Parathyroid adenoma (tissue), 2 donors: ENCODE measurements around the gene NRIP2.

Experiments used
- H2AFZ ChIP-seq: fragments of 300-600 bp; sonication (generic); one replicate; pipeline ENCODE4 v1.7.0; 2017; ENCODE audit warnings: antibody characterized with exemption, mild to moderate bottlenecking
- H3K27ac ChIP-seq: fragments of 300-600 bp; sonication (generic); one replicate; pipeline ENCODE4 v1.7.0; 2017
- H3K27me3 ChIP-seq: fragments of 300-600 bp; sonication (generic); one replicate; pipeline ENCODE4 v1.7.0; 2017; ENCODE audit warnings: low read length; ENCODE audit not compliant: control insufficient read depth, insufficient read depth
- H3K36me3 ChIP-seq: fragments of 300-600 bp; sonication (generic); one replicate; pipeline ENCODE4 v1.7.0; 2017; ENCODE audit warnings: low read length; ENCODE audit not compliant: control insufficient read depth, insufficient read depth
- H3K4me1 ChIP-seq: fragments of 300-600 bp; sonication (generic); one replicate; pipeline ENCODE4 v1.7.0; 2017; ENCODE audit warnings: control low read depth
- H3K4me2 ChIP-seq: fragments of 300-600 bp; sonication (generic); one replicate; pipeline ENCODE4 v1.7.0; 2017; ENCODE audit warnings: low read length
- H3K4me3 ChIP-seq: fragments of 300-600 bp; sonication (generic); one replicate; pipeline ENCODE4 v1.7.0; 2017; ENCODE audit warnings: low read depth, low read length
- H3K79me2 ChIP-seq: fragments of 300-600 bp; sonication (generic); one replicate; pipeline ENCODE4 v1.7.0; 2017; ENCODE audit warnings: control low read depth
- H3K9ac ChIP-seq: fragments of 300-600 bp; sonication (generic); one replicate; pipeline ENCODE4 v1.7.0; 2017; ENCODE audit warnings: mild to moderate bottlenecking
- H3K9me3 ChIP-seq: fragments of 300-600 bp; sonication (generic); one replicate; pipeline ENCODE4 v1.7.0; 2017; ENCODE audit warnings: low read length; ENCODE audit not compliant: control insufficient read depth
- TF ChIP-seq, protein P1 (sequence below): fragments of 300-600 bp; sonication (generic); IDR thresholded peaks from one replicate; pipeline ENCODE4 v1.7.0; 2017; ENCODE audit warnings: antibody characterized with exemption, mild to moderate bottlenecking
- donor health status: primary hyperparathyroidism.

Gene NRIP2

DNA sequence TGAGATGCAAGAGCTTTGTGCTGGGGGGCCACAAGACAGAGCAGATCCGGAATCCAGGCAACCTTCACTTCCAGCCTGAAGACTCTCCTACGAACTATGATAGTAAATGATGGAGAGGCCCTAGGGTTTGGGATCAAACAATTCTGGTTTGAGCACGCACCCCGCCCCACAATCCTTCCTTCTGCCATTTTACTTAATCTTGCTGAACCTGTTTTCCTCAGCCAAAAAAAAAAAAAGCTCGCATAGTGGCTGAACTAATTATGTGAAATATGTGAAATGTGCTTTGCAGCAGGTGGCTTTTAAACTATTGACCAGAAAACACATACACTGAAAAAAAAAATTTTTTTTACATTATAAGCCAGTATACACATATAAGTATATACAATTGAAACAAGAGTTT, 23.0 kb downstream of the NRIP2 start:
- Histone ChIP-seq H3K27ac (peak overlapping the region; percentile 95), H3K4me2 (peak overlapping the region; percentile 77), H3K79me2 (peaks cover 12% of the 10 kb centered on the region), H3K4me3 (peak overlapping the region; percentile 98), H3K9ac (no peak overlapping the region), H3K27me3 (no peaks in the 10 kb centered on the region), H2AFZ (peak overlapping the region; percentile 95), H3K9me3 (no peaks in the 10 kb centered on the region), H3K4me1 (no peaks in the 10 kb centered on the region), H3K36me3 (no peaks in the 10 kb centered on the region)
- TF ChIP-seq, protein P1, sequence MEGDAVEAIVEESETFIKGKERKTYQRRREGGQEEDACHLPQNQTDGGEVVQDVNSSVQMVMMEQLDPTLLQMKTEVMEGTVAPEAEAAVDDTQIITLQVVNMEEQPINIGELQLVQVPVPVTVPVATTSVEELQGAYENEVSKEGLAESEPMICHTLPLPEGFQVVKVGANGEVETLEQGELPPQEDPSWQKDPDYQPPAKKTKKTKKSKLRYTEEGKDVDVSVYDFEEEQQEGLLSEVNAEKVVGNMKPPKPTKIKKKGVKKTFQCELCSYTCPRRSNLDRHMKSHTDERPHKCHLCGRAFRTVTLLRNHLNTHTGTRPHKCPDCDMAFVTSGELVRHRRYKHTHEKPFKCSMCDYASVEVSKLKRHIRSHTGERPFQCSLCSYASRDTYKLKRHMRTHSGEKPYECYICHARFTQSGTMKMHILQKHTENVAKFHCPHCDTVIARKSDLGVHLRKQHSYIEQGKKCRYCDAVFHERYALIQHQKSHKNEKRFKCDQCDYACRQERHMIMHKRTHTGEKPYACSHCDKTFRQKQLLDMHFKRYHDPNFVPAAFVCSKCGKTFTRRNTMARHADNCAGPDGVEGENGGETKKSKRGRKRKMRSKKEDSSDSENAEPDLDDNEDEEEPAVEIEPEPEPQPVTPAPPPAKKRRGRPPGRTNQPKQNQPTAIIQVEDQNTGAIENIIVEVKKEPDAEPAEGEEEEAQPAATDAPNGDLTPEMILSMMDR: no peak

DNA sequence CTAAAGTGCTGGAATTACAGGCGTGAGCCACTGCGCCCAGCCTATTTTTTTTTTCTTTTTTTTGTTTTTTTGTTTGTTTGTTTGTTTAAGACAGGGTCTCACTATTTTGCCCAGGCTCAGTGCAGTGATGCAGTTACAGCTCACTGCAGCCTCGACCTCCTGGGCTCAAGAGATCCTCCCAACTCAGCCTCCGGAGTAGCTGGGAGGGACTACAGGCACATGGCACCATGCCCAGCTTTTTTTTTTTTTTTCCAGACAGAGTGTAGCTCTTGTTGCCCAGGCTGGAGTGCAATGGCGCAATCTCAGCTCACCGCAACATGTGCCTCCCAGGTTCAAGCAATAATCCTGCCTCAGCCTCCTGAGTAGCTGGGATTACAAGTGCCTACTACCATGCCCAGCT, 28.1 kb downstream of the NRIP2 start:
- Histone ChIP-seq H3K9me3 (no peaks in the 10 kb centered on the region), H2AFZ (no peak overlapping the region), H3K4me1 (peaks cover 10% of the 10 kb centered on the region), H3K9ac (no peak overlapping the region), H3K79me2 (no peaks in the 10 kb centered on the region), H3K4me3 (no peak overlapping the region), H3K27ac (no peak overlapping the region), H3K36me3 (no peaks in the 10 kb centered on the region), H3K4me2 (no peak overlapping the region), H3K27me3 (no peaks in the 10 kb centered on the region)
- TF ChIP-seq, protein P1: no peak

DNA sequence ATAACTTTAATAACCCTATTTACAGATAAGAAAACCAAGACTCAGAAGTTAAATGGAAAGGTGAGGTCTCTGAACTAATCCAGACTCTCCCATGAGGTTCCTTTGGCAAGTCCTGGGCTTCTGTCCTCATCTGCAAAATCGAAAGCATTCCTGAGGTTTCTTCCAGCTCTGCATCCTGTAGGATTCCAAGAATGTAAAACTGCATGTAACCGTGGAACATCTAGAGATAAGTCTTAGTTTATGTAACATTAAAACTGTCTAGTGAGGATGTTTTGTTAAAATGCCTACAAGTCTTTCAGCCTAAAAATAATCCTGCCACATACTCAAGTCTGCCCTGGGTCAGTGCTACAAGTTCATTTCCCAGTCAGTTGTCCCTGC, 29.7 kb downstream of the NRIP2 start:
- H3K9ac ChIP-seq: no peak overlapping the region
- H3K27me3 ChIP-seq: no peaks in the 10 kb centered on the region
- no peak overlapping the region for H3K4me3 ChIP-seq
- no peak overlapping the region for H2AFZ ChIP-seq
- TF ChIP-seq, protein P1: no peak
- H3K79me2 ChIP-seq: no peaks in the 10 kb centered on the region
- no peaks in the 10 kb centered on the region for H3K36me3 ChIP-seq
- H3K27ac ChIP-seq: no peak overlapping the region
- H3K4me2 ChIP-seq: no peak overlapping the region
- no peaks in the 10 kb centered on the region for H3K9me3 ChIP-seq
- peaks cover 10% of the 10 kb centered on the region for H3K4me1 ChIP-seq

DNA sequence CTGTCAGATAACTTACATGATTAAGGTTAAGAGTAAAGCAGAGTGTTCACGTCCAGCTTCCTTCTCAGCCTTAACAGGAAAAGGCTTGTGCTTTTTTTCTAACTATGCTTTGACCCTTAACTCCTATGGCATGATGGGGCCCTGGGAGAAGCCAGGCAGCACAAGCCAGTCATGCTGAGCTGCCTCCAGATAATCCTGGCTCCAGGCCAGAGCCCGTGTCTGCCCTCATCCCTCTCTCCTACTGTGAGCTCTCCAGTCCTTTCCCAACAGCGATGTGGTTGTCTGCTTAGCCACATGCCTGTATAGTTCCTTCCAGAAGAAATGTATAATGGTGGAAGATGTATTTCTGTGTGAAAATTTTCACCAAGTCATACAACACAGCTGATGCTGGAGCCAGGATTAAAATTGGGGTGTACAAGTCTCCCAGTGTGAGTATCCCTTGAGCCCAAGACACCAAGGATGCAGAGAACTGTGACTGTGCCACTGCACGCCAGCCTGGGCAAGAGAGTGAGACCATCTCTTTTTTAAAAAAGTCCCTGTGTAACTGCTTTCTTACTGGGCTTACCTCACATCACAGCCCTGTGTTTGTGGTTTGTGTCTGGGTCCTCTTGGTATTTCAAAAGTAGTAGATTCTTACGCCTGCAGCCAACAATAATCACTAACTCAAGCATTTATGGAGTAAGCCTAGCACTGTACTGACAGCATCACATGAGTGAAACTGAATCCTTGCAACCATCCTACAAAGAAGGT, 30.3 kb downstream of the NRIP2 start:
- H3K9me3 ChIP-seq: no peaks in the 10 kb centered on the region
- no peaks in the 10 kb centered on the region for H3K79me2 ChIP-seq
- TF ChIP-seq, protein P1: no peak
- no peaks in the 10 kb centered on the region for H3K27me3 ChIP-seq
- no peak overlapping the region for H3K4me2 ChIP-seq
- H3K4me3 ChIP-seq: no peak overlapping the region
- peaks cover 10% of the 10 kb centered on the region for H3K4me1 ChIP-seq
- no peak overlapping the region for H3K9ac ChIP-seq
- no peaks in the 10 kb centered on the region for H3K36me3 ChIP-seq
- peak overlapping the region; percentile 30 for H3K27ac ChIP-seq
- no peak overlapping the region for H2AFZ ChIP-seq
